Measurements from ENCODE around the gene C1GALT1. TPM values are rescaled to one million over a fixed set of nuclear protein-coding genes. Genes with fewer than 3 reads are reported as not detected.
A peak's percentile ranks its signal among the peaks of the same experiment; 100 is the strongest.

Gene C1GALT1
- total and polyA plus RNA-seq, 9 of the 15 experiments (the other 6 are each of a cell fraction or from before 2014, with no cell fraction given), result 5.0 to 33.2 (median 24.1) TPM

- H3K9me3 ChIP-seq (replicated peaks; ENCODE audit: control insufficient read depth, insufficient read depth, low read depth, low read length), result no peaks in the 10 kb centered on the region; the same call in 1 of the 2 replicates
- DNase-seq (ENCODE audit: extremely low read depth in 1 of 4, low spot score in 3 of 4), result no peak
- no TSS peak for BruUV-seq (replicated peaks)
- no peak overlapping the region for H3K9ac ChIP-seq (ENCODE audit: insufficient read depth in 1 of 2, low read depth in 2 of 2, low read length in 2 of 2)
- no peak overlapping the region for H3K4me3 ChIP-seq
- peak overlapping the region; percentile 83 for H2AFZ ChIP-seq (ENCODE audit: low read depth, low read length)
- intact Hi-C loops (cut with micrococcal nuclease) (no loop called here), in situ Hi-C loops (cut with MboI) (no loop called here)
- CTCF ChIA-PET (ENCODE audit: low intra/inter-chr PET ratio), result no interaction called here
- no peak for FAIRE-seq
- H3K27ac ChIP-seq (ENCODE audit: extremely low read depth, low read depth, low read length), result no peak overlapping the region
- H3K27me3 ChIP-seq (ENCODE audit: control insufficient read depth in 2 of 2, insufficient read depth in 2 of 2, low read length in 2 of 2), result no peaks in the 10 kb centered on the region
- POLR2A ChIA-PET, result no interaction called here
- H3K79me2 ChIP-seq (ENCODE audit: control insufficient read depth, insufficient read depth, low read length), result no peaks in the 10 kb centered on the region
- H3K4me1 ChIP-seq (replicated peaks in 1 of 2; ENCODE audit: control insufficient read depth in 2 of 2, insufficient read depth in 2 of 2, low read length in 2 of 2), result peaks cover 0 to 11% of the 10 kb centered on the region in 2 experiments; a peak in 3 of 5 replicates
- 34% methylated on average over 6 of the region's 6 CpGs for WGBS (ENCODE audit: insufficient coverage, low coverage, missing lambda C conversion rate)
- no peaks in the 10 kb centered on the region for H4K20me1 ChIP-seq (replicated peaks; ENCODE audit: control insufficient read depth, insufficient read depth, low read length)
- peak; percentile 61 for ATAC-seq
- no peaks in the 10 kb centered on the region for H3K9me1 ChIP-seq (ENCODE audit: control insufficient read depth, insufficient read depth, low read length)
- no peak overlapping the region; the same call in 1 of the 2 replicates for H3K4me2 ChIP-seq (ENCODE audit: insufficient read depth, low read length)
- no peaks in the 10 kb centered on the region for H3K36me3 ChIP-seq (ENCODE audit: control insufficient read depth, insufficient read depth, low read length)
- no peak for TF ChIP-seq THRB (CRISPR knock-in tag; conservative IDR thresholded peaks at IDR 0.05)
- TF ChIP-seq DNMT1 (IDR thresholded peaks at IDR 0.05), result no peak
- no peak for TF ChIP-seq GABPA (tag; conservative IDR thresholded peaks at IDR 0.05; ENCODE audit: low read depth)
- no peak for TF ChIP-seq CGGBP1 (CRISPR knock-in tag; IDR thresholded peaks at IDR 0.05)
- TF ChIP-seq CHD7 (IDR thresholded peaks at IDR 0.05; ENCODE audit: low read depth, low read length), result no peak
- TF ChIP-seq ZNF76 (CRISPR knock-in tag; IDR thresholded peaks at IDR 0.05; ENCODE audit: borderline replicate concordance), result no peak
- TF ChIP-seq SMARCA4 (IDR thresholded peaks at IDR 0.05), result no peak
- TF ChIP-seq SRSF3 (IDR thresholded peaks at IDR 0.05; ENCODE audit: insufficient read depth, low read length), result no peak
- no peak for TF ChIP-seq SMAD1 (IDR thresholded peaks at IDR 0.05; ENCODE audit: low read depth, low read length, partially characterized antibody)
These were observed 8.2 kb upstream of the C1GALT1 start for GRCh38 chr7:7173956-7174632.

Data from K562 (cell line).